ENCODE measurements around the gene TMEM132D. TPM values are rescaled to one million over a fixed set of nuclear protein-coding genes. Genes with fewer than 3 reads are reported as not detected.

The TMEM132D gene
- total RNA-seq, 1 donor from 2014 or later, result 16.5 TPM

DNA sequence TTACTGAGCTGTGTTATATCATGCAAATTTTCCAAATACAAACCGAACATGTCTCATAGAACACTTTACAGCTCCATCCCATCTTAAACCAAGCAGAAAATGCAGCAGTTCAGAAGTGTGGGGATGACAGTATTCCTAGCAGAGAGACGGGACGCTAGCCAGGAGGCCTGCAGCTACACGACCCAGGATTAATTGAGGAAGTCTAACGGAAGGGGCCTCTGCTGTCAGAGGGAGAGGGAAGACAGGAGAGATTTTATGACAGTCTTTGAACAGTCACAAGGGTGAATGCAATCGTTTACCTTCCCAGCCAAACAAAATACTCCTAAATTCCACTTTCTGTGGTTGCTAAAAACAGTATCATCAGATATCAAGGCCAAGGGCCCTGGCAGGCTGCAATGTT lies 261.9 kb downstream of the TMEM132D start:
- peaks cover 4% of the 10 kb centered on the region for H3K36me3 Mint-ChIP-seq (ENCODE audit: unreplicated experiment)
- H3K4me1 Mint-ChIP-seq (ENCODE audit: low read depth, unreplicated experiment), result no peaks in the 10 kb centered on the region
- peaks cover 6% of the 10 kb centered on the region for H3K27me3 Mint-ChIP-seq (ENCODE audit: unreplicated experiment)
- TF ChIP-seq, protein P1, sequence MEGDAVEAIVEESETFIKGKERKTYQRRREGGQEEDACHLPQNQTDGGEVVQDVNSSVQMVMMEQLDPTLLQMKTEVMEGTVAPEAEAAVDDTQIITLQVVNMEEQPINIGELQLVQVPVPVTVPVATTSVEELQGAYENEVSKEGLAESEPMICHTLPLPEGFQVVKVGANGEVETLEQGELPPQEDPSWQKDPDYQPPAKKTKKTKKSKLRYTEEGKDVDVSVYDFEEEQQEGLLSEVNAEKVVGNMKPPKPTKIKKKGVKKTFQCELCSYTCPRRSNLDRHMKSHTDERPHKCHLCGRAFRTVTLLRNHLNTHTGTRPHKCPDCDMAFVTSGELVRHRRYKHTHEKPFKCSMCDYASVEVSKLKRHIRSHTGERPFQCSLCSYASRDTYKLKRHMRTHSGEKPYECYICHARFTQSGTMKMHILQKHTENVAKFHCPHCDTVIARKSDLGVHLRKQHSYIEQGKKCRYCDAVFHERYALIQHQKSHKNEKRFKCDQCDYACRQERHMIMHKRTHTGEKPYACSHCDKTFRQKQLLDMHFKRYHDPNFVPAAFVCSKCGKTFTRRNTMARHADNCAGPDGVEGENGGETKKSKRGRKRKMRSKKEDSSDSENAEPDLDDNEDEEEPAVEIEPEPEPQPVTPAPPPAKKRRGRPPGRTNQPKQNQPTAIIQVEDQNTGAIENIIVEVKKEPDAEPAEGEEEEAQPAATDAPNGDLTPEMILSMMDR (IDR thresholded peaks at IDR 0.05; ENCODE audit: partially characterized antibody, unreplicated experiment), result no peak
- H3K9me3 Mint-ChIP-seq (ENCODE audit: unreplicated experiment), result peaks cover 2% of the 10 kb centered on the region
- no peak for DNase-seq
- no peak overlapping the region for H3K4me3 Mint-ChIP-seq (ENCODE audit: unreplicated experiment)
- H3K27ac Mint-ChIP-seq (ENCODE audit: unreplicated experiment), result no peak overlapping the region

DNA sequence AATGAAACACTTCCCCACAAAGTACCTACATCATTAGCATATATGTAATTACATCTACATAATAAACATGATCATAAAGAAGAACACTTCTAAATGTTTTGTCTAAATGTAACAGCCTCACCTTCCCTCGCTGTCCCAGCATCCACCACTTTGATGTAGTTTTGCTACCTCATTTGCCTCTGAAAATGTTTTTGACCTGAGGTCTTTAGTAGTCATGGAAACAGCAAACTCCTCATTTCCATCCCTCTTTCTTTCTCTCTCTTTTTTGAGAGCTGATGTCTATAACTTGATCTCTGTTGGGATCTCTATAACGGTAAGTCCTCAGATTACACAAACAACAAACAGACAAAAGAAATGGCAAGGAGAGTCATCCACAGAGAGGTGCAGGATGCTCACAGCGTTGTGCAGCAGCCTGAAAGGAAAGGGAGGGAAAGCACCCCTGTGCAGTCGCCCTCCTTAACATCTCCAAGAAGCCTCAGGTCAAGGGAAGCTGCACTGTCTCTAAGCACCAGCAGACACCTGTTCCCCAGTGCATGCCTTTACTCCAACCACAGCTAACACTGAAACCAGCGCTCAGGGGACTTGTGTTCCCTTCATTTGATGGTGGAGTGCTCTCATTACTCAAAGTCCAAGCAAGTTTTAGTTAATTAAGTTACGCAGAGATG lies 268.7 kb downstream of the TMEM132D start:
- H3K36me3 Mint-ChIP-seq (ENCODE audit: unreplicated experiment), result no peaks in the 10 kb centered on the region
- TF ChIP-seq, protein P1 (IDR thresholded peaks at IDR 0.05; ENCODE audit: partially characterized antibody, unreplicated experiment), result no peak
- H3K4me1 Mint-ChIP-seq (ENCODE audit: low read depth, unreplicated experiment), result peaks cover 13% of the 10 kb centered on the region
- no peak for DNase-seq
- peaks cover 5% of the 10 kb centered on the region for H3K27me3 Mint-ChIP-seq (ENCODE audit: unreplicated experiment)
- no peak overlapping the region for H3K4me3 Mint-ChIP-seq (ENCODE audit: unreplicated experiment)
- H3K9me3 Mint-ChIP-seq (ENCODE audit: unreplicated experiment), result peaks cover 7% of the 10 kb centered on the region
- H3K27ac Mint-ChIP-seq (ENCODE audit: unreplicated experiment), result no peak overlapping the region

DNA sequence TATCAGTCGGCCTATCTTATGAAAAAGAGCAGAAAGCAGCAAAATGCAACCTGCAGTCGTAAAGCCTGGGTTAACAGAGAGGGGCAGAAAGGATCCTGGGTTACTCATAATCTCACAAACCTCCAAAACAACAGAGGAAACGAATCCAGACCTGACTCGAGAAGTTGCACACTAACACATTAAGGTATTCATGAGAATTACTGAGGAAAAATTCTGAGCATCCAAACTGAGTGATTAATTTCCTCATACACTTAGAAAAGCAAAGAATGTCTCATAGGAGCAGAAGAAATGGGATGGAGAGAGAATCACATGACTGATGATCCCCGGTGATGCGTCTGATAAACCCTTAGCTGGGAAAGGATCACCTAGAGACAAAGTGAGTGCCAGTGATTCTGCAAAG lies 272.5 kb downstream of the TMEM132D start:
- TF ChIP-seq, protein P1 (IDR thresholded peaks at IDR 0.05; ENCODE audit: partially characterized antibody, unreplicated experiment), result no peak
- no peak for DNase-seq
- H3K36me3 Mint-ChIP-seq (ENCODE audit: unreplicated experiment), result no peaks in the 10 kb centered on the region
- H3K27ac Mint-ChIP-seq (ENCODE audit: unreplicated experiment), result no peak overlapping the region
- no peak overlapping the region for H3K4me3 Mint-ChIP-seq (ENCODE audit: unreplicated experiment)
- H3K4me1 Mint-ChIP-seq (ENCODE audit: low read depth, unreplicated experiment), result peaks cover 17% of the 10 kb centered on the region
- H3K9me3 Mint-ChIP-seq (ENCODE audit: unreplicated experiment), result peaks cover 15% of the 10 kb centered on the region
- H3K27me3 Mint-ChIP-seq (ENCODE audit: unreplicated experiment), result peaks cover 4% of the 10 kb centered on the region

DNA sequence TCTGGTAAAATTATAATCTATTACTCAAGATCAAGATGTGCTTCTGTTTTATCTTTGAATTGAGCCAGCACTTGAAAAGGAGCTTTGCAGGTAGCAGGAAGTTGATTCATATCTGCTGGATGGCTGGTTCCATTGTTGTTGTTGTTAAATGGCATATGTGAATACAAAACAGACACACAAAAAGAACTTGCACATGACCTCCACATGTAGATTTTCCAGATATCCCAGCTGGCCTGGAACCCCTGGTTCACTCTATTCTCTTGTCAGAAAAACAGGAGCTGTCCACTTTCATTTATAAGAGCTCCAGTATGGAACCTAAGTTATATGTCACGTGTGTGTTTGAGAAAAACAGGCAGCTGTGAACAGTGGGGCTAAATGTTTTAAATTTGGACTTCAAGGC lies 273.9 kb downstream of the TMEM132D start:
- no peak for DNase-seq
- H3K4me3 Mint-ChIP-seq (ENCODE audit: unreplicated experiment), result no peak overlapping the region
- H3K36me3 Mint-ChIP-seq (ENCODE audit: unreplicated experiment), result no peaks in the 10 kb centered on the region
- H3K27ac Mint-ChIP-seq (ENCODE audit: unreplicated experiment), result no peak overlapping the region
- peaks cover 4% of the 10 kb centered on the region for H3K27me3 Mint-ChIP-seq (ENCODE audit: unreplicated experiment)
- peaks cover 20% of the 10 kb centered on the region for H3K4me1 Mint-ChIP-seq (ENCODE audit: low read depth, unreplicated experiment)
- H3K9me3 Mint-ChIP-seq (ENCODE audit: unreplicated experiment), result peaks cover 17% of the 10 kb centered on the region
- TF ChIP-seq, protein P1 (IDR thresholded peaks at IDR 0.05; ENCODE audit: partially characterized antibody, unreplicated experiment), result no peak

DNA sequence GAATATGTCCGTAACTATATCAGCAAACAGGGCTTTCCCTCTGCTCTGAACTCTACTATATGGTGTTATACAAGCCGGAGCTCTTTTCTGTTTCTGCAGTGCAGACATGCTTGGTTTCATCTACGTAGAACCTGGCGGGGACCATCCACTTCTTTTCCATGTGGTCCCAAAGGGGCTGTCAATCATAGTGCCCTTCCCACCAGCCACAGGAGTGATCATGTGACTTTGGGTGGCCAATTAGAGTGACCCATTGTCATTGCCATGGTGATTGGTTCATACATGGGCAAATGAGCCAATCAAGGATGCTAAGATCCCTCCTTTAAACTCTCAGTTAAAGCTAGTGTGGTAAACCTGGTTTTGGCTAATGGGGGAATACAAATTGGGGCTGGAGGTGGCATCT lies 281.3 kb downstream of the TMEM132D start:
- H3K4me3 Mint-ChIP-seq (ENCODE audit: unreplicated experiment), result no peak overlapping the region
- no peak for DNase-seq
- H3K9me3 Mint-ChIP-seq (ENCODE audit: unreplicated experiment), result peaks cover 13% of the 10 kb centered on the region
- TF ChIP-seq, protein P1 (IDR thresholded peaks at IDR 0.05; ENCODE audit: partially characterized antibody, unreplicated experiment), result no peak
- no peak overlapping the region for H3K27ac Mint-ChIP-seq (ENCODE audit: unreplicated experiment)
- H3K4me1 Mint-ChIP-seq (ENCODE audit: low read depth, unreplicated experiment), result peaks cover 3% of the 10 kb centered on the region
- peaks cover 2% of the 10 kb centered on the region for H3K27me3 Mint-ChIP-seq (ENCODE audit: unreplicated experiment)
- H3K36me3 Mint-ChIP-seq (ENCODE audit: unreplicated experiment), result no peaks in the 10 kb centered on the region
